HG02938 (cell line): ENCODE measurements around the gene CWH43.
A peak's percentile ranks its signal among the peaks of the same experiment; 100 is the strongest.
"Not testable (repeated sequence)": the region's sequence is repeated elsewhere in the genome, so short reads cannot be mapped to it uniquely, and the experiment has no call there.

Source experiments
- ATAC-seq: cut with Tn5 transposase; IDR thresholded peaks from one replicate; pipeline ENCODE4 v1.9.1; 2021; ENCODE audit warnings: mild to moderate bottlenecking, moderate library complexity; ENCODE audit not compliant: unreplicated experiment

CWH43 gene

DNA sequence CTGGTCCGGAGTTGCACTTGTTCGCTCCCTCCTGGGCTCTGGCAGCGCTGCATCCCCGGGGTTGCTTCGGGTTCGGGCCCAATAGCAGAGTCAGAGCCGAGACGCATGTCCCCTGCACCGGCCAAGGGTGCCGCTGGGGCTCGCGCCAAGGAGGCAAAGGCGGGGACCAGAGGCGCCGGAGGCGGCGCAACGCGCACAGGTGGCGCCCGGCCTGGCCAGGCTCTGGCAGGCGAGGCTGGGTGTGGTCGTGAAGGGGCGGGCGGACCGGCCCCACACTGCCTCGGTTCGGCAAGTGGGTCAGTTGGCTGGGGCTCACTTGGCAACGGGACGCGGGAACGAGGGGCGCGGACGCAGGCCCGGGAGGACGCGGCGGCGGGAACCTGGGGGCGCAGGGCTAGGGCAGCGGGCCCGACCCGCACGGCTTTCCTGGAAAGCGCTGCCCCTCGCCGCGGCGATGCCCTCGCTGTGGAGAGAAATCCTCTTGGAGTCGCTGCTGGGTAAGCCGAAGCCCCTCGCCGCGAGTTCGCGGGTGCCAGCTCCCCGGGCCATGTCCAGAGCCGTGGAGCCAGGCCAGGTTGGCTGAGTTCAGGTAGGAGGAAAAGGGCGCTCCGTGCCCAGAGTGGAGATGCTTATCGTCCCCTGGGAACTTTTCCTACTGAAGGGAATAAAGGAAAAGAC is at the start of gene CWH43:
Gene CWH43, plus strand, starts transcription at position 300 of the 678 bp plus-strand sequence. Its CDS starts 155 bp downstream, at position 455.
- no peak for ATAC-seq

DNA sequence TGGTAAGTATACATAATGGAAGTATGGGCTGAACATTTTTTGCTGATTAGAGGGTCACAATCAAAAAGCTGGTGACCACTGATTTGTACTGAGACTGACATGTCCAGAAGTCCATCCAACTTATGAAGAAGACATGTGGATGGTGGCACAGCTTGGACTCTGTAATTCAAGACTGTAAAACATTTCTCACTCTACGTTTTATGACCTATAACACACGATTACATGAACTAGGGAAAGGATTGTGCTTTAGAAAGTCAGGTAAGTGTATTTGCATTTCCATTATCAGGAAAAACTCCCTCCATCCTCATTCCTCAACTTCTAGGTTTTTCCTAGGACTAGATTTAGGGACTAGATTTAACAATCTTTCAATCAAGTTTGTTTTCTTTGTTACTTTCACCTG is 49.0 kb upstream of the CWH43 start:
- ATAC-seq = no peak

DNA sequence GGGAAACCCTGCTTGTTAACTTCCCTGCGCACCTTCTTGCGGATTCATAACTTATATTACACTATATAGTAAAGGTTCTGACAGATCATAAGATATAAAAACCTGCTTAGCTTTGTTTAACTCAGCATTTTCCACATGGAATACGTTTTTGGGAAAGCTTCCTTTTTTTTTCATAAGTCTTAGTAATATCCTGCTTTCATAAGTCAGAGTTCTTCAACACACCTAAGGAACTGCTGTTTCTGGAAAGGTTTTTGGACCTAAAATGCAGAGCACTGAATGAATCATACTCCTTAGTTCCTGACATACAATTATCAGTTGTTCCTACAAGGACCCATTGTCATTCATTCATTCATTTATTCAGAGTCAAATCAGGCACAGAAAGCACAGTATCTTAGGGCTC is 47.2 kb upstream of the CWH43 start:
- ATAC-seq = no peak

DNA sequence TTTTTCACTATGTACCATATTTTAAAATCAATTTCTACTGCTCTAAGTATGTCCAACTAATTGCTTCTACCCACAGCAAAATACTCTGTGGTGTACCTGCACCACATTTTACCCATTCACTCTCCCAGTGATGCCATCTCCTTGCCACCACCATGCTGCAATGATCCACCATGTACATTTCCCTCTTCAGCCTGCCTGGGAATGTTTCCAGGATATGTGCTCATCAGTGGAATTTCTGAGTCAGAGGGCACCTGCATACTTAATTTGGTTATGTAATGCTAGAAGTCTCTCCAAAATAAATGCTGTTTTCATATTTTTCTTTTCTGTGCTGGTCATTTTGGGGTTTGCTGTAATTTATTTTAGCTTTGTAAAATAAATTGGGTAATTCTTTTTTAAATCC is 46.3 kb upstream of the CWH43 start:
- ATAC-seq = no peak

- ATAC-seq = no peak
Observed at GRCh38 chr4:48943387-48943786, 42.7 kb upstream of the CWH43 start.

DNA sequence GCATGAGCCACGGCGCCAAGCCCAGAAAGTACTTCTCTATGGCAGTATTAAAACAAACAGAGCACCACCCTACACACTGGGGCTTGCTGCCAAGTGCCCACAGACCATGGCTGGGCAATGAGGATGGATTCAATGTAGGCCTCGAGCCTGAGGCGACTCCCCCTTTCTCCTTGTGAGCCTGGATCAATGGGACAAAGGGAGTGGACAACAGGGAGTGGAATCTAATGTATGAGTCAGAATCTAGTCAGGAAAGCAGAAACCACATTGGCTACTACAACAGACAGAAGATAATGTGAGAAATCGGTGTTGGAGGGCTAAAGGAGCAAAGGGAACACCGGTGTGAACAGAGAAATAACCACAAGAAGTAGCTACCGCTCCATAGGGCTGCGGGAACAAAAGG is 41.8 kb upstream of the CWH43 start:
- ATAC-seq = no peak

- ATAC-seq = no peak
Observed at GRCh38 chr4:48944756-48945241, 41.3 kb upstream of the CWH43 start.

DNA sequence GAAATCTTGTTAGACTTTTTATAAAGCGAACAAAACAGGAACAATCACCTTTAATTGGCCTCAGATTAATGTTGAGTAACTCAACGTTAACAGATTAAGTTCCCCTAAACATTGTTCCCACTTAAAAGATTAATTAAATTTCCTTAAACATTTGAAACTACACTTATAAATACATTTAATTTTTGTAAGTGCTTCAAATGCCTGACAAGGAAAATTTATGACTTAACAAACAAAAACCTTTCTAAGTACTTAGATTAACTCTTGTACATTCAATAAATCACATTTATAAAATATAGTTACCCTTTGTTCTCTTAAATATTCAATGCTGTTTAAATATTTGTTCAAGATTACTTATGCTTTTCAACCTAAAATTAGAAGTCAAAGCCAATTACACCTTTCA is 40.1 kb upstream of the CWH43 start:
- no peak for ATAC-seq

DNA sequence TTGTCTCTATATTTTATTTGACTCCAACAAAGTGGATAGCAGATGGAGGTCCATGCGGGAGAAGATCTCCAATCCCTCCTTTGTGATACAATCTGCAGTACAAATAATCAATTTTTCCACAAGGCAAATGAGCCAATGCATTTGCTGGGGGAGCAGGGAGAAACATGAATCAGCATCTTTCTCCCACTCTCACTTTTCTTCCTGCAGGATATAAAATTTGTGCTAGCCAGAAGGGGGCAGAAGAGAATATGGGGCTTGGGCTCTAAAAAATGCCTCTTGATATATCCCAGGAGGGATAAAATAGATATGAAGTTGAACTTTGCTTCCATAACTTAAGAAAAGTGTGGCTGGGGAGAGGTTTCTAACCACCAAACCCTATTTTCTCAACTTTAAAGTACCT is 38.3 kb upstream of the CWH43 start:
- no peak for ATAC-seq

- ATAC-seq = no peak
Observed at GRCh38 chr4:48949086-48949485, 37.0 kb upstream of the CWH43 start.

GRCh38 chr4:48949518-48950219 is 36.4 kb upstream of the CWH43 start:
- no peak for ATAC-seq

DNA sequence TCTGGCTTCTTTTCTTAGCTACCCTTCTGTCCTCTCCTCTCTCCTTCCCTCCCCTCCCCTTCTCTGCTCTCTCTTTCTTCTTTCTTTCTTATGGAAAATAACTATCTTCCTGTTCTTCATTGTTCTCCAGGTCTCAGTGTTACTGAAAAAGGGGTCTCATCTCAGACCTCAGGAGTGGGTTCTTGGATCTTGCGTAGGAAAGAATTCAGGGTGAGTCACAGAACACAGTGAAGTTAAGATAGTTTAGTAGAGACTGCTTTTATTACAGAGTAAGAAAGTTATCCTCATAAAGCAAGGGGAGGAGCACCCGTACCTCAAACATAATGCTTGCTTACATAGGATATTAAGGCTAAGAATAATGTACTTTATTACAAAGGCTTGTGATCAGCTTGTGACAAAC is 31.8 kb upstream of the CWH43 start:
- ATAC-seq = no peak

- not testable (repeated sequence) for ATAC-seq
Observed at GRCh38 chr4:48957366-48957765, 28.7 kb upstream of the CWH43 start.

- no peak for ATAC-seq
Observed at GRCh38 chr4:48958582-48958981, 27.5 kb upstream of the CWH43 start.

DNA sequence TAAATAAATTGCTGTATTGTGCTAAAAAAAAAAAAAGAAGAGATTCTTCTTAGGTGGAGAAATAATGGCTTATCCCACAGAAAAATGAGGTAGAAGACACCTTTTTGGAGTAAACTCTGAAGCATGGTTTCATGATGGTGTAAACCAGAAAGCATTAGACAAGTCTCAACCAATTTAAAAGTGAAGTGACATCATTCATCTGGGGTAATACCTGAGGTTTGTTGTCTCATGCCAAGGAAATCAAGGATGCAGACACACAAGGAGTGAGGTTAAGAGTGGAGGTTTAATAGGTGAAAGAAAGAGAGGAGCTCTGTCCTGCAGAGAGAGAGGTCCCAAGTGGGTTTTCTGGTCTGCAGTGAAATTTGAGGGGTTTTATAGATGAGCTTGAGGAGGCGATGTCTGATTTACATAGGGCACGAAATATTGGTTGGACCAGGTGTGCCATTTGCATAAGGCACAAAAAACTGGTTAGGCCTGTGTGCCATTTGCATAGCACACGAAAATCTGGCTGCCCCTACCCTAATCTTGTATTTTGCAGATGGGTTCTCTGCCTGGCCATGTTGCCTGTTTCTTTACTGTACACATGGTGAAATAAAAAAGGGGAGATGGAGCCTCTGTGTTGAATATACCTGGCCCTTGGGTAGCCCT is 25.0 kb upstream of the CWH43 start:
- ATAC-seq = no peak

- no peak for ATAC-seq
Observed at GRCh38 chr4:48962636-48963035, 23.4 kb upstream of the CWH43 start.

DNA sequence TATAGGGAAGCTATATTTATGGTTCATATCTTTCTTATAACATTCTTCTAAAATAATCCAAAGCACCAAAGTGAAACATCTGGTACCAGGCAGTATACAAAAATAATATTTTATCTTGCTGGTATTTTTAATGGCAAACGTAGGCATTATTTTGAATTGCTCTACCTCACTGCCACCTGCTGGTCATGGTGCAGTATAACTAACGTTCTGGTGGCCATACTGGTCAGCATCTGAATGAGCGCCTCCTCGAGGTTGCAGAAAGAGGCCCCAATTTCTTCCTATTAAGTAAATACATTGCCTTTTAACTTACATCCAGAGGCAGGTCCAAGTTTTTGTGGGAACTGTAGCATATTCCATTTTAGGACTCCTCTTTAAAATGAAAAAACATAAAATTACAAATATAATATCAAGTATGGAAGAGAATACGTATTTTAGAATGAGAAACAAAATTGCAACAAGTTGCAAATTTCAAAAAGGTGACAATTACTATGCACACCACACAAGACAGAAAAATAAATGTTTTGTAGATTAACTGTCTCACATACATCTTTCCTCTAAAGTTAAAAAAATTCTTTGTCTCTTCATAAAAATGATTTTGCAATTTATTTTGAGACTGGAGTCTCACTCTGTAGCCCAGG is 22.9 kb upstream of the CWH43 start:
- ATAC-seq = peak; percentile 85

DNA sequence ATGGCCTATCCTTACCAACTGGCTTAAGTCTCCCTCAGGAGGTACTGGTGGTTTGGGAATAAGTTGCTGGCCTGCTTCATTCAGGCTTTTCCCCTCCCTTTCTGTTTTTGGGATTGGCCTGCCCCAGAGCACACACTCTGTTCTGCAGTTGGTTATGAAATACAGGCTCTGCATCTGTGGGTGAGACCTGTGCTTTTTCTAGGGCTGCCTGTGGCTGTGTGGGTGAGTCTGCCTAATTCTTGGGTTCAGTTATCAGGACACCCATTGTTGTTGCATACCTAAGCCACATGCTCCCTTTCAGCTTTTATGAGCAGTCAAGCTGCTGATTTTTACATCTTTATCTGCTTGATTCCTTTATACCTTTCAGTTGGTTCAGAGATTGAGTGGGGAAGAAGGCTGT is 19.0 kb upstream of the CWH43 start:
- no peak for ATAC-seq

- no peak for ATAC-seq
Observed at GRCh38 chr4:48967631-48968030, 18.4 kb upstream of the CWH43 start.

DNA sequence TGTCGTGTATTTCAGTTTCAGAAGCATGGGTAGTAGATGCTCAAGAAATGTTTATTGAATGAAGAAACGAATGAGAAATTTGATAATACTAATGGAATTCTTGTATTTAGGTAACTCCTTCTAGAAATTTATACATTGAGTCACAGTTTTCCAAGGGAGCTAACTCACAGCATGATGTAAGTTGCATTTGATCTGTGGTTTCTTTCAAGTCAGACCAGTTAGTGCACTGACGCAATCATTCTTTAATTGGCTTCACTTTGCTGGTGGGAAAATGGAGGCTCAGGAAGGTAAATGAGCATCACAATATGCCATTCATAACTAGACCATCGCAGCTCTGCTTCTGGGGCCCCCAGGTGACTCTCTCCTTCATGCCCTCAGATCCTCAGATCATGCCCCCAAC is 17.3 kb upstream of the CWH43 start:
- no peak for ATAC-seq

- no peak for ATAC-seq
Observed at GRCh38 chr4:48970471-48970921, 15.6 kb upstream of the CWH43 start.
